ENCODE data around the gene CX3CL1.
"Not testable (repeated sequence)": the region's sequence is repeated elsewhere in the genome, so short reads cannot be mapped to it uniquely, and the experiment has no call there.

Gene CX3CL1

GRCh38 chr16:57382535-57383275 lies 10.4 kb downstream of the CX3CL1 start:
- DNase-seq (ENCODE audit: low spot score), result no peak

GRCh38 chr16:57383276-57384247 lies 11.3 kb downstream of the CX3CL1 start:
- DNase-seq (ENCODE audit: low spot score), result no peak

GRCh38 chr16:57384248-57385070 lies 12.2 kb downstream of the CX3CL1 start:
- DNase-seq (ENCODE audit: low spot score), result no peak

DNA sequence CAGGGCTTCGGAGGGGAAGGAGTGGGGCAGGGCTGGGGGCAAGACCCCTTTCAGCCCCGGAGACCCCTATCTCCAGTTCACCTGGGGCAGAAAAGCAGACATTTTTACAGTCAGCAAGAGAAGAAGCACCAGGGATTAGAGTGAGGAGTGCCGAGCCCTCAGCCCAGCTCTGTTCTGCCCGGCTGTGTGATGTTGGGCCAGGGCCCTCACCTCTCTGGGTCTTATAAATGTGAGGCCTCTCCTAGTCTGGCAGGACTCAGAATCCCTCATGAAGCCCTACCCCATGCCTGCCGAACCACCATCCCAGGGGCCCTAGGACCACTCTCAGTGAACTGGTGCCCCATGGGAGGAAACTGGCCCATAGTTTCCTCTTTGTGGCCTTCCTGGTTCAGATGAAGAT lies 12.8 kb downstream of the CX3CL1 start:
- no peak for DNase-seq (ENCODE audit: low spot score)

- DNase-seq (ENCODE audit: low spot score), result no peak
These were observed 14.2 kb downstream of the CX3CL1 start for GRCh38 chr16:57386381-57386951.

- no peak for DNase-seq (ENCODE audit: low spot score)
These were observed 15.5 kb downstream of the CX3CL1 start for GRCh38 chr16:57387598-57388354.

DNA sequence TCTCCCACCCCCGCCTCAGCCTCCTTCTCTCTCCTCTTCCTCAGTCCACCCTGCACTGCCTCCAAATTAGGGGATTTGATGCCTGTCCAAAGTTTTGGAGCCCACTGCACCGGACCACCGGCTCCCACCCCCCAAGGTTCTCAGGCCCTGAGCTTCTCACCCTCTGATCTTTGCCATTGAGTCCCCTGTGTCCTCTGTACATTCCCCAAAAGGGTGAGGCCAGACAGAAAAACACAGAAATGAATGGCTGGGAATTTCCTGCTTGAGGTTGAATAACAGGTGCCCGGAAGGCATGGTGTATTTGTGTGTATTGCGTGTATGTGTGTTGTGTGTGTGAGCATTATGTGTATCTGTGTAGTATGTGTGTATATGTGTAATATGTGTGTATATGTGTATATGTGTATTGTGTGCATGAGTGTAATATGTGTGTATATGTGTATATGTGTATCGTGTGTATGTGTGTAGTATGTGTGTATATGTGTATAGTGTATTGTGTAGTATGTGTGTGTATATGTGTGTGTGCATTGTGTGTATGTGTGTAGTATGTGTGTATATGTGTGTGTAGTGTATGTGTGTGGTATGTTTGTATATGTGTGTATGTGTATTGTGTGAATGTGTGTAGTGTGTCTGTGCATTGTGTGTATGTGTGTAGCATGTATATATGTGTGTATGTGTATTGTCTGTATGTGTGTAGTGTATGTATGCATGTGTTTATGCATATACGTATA lies 16.2 kb downstream of the CX3CL1 start:
- DNase-seq (ENCODE audit: low spot score), result no peak

DNA sequence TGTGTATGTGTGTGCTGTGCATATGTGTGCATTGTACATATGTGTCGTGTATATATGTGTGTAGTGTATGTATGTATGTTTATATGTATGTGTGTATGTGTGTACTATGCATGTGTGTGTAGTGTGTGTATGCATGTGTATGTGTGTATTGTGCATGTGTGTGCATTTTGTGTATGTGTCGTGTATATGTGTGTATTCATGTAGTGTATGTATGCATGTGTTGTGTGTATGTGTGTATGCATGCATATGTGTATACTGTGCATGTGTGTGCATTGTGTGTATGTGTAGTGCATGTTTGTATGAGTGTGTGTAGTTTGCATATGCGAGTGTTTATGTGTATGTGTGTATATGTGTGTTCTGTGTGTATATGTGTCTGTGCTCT lies 16.8 kb downstream of the CX3CL1 start:
- DNase-seq (ENCODE audit: low spot score), result no peak

GRCh38 chr16:57390636-57391295 lies 18.5 kb downstream of the CX3CL1 start:
- no peak for DNase-seq (ENCODE audit: low spot score)

GRCh38 chr16:57391300-57391699 lies 19.0 kb downstream of the CX3CL1 start:
- no peak for DNase-seq (ENCODE audit: low spot score)

DNA sequence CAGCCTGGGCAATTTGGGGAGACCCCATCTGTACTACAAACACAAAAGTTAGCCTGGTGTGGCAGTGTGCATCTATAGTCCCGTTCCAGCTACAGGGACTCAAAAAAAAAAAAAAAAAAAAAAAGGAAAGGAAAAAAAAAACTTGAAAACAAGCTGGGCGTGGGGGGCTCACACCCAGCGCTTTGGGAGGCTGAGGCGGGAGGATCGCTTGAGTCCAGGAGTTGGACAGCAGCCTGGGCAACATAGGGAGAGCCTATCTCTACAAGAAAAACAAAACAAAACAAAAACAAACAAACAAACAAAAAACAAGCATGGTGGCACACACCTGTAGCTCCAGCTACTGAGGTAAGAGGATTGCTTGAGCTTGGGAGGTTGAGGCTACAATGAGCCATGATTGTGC lies 19.4 kb downstream of the CX3CL1 start:
- no peak for DNase-seq (ENCODE audit: low spot score)

DNA sequence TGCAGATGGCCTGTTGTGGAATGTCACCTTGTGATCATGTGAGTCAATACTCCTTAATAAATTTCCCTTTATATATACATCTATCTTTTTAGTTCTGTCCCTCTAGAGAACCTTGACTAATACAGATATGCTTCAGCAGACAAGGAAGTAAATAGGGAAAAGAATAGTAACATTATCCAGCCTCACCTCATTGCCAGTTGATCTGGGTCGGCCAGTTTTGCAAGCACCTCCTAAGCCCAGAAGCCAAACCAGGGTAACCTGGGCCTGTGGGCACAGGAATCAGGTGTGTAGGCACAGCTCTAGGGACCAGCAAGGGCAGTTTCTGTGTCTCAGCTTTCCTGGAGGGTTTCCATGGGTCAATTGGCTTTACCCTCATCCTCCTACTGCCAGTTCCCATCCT lies 20.4 kb downstream of the CX3CL1 start:
- DNase-seq (ENCODE audit: low spot score), result no peak

- no peak for DNase-seq (ENCODE audit: low spot score)
These were observed 22.2 kb downstream of the CX3CL1 start for GRCh38 chr16:57394444-57394843.

GRCh38 chr16:57395026-57395425 lies 22.7 kb downstream of the CX3CL1 start:
- no peak for DNase-seq (ENCODE audit: low spot score)

GRCh38 chr16:57396786-57397185 lies 24.5 kb downstream of the CX3CL1 start:
- no peak for DNase-seq (ENCODE audit: low spot score)

GRCh38 chr16:57397493-57397892 lies 25.2 kb downstream of the CX3CL1 start:
- DNase-seq (ENCODE audit: low spot score), result not testable (repeated sequence)

GRCh38 chr16:57401943-57402640 lies 29.8 kb downstream of the CX3CL1 start:
- DNase-seq (ENCODE audit: low spot score), result no peak

DNA sequence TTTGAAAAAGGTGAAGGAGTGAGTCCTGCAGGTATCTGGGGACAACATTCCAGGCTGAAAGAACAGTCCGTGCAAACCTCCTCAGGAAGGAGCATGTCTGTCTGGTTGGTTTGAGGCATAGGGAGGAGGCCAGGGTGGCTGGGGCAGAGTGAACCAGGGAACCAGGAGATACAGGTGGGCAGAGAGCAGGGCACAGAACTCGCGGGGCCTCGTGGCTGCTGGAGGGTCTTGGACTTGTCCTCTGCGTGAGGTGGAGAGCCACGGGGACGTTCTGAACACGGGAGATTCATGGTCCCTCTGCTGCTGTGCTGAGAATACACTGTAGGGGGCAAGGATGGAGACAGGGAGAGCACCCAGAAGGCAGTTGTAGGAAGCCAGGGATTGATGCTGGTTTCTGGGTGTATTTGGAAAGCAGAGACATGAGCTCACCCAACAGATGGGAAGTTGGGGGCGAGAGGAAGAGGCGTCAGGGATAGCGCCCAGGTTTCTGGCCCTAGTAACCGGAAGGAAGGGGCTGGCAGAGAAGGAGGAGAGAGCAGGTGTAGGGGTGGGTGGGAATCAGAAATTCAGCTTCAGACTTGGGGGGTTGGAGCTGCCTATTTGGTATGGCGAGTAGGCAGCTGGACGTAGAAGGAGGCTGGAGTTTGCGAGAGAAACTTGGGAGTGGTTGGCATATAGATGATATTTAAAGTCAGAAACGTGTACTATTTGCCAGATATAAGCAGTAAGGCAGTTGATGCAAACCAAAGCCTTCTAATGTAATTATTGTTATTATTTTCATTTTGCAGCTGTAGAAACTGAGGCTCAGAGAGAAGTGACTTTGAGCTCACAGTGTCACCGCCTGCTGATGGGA lies 31.9 kb downstream of the CX3CL1 start, which contains the start of gene CCL17:
Gene CCL17 (plus strand): TSS at position 803 of the 853 bp plus-strand sequence. CDS start 9,166 bp downstream, outside the sequence.
- no peak for DNase-seq (ENCODE audit: low spot score)

Data from HuH-7.5 (cell line).